LNCAP (cell line): Measurements from ENCODE around the gene SLC25A18.

Experiments used
- CTCF ChIP-seq: fragments of 450-650 bp; IDR thresholded peaks from 2 replicates; pipeline ENCODE4 v1.5.1; 2017; ENCODE audit warnings: mild to moderate bottlenecking

Gene SLC25A18

GRCh38 chr22:17628406-17629172, 65.3 kb downstream of the SLC25A18 start, which contains the start of gene ATP6V1E1:
ATP6V1E1 (minus strand) TSS chr22:17628749; CDS start chr22:17628635, 114 bp downstream.
- TF ChIP-seq CTCF: no peak

GRCh38 chr22:17629173-17629489, 65.8 kb downstream of the SLC25A18 start:
- TF ChIP-seq CTCF: no peak

GRCh38 chr22:17629641-17630040, 66.3 kb downstream of the SLC25A18 start:
- TF ChIP-seq CTCF: no peak

- TF ChIP-seq CTCF: no peak
Observed at GRCh38 chr22:17631076-17631565, 67.8 kb downstream of the SLC25A18 start.

GRCh38 chr22:17633217-17633997, 70.1 kb downstream of the SLC25A18 start:
- TF ChIP-seq CTCF: no peak

GRCh38 chr22:17633998-17634323, 70.7 kb downstream of the SLC25A18 start:
- no peak for TF ChIP-seq CTCF

GRCh38 chr22:17634696-17635095, 71.4 kb downstream of the SLC25A18 start:
- no peak for TF ChIP-seq CTCF
